ENCODE data around the gene PRB4.

The PRB4 gene

GRCh38 chr12:11273449-11273848, 36.8 kb downstream of the PRB4 start:
- no peak overlapping the region for H2BK12ac ChIP-seq (ENCODE audit: low read length)
- no peak overlapping the region for H3K4me3 ChIP-seq (ENCODE audit: low read depth, low read length)
- H4K12ac ChIP-seq (ENCODE audit: low read depth, low read length): no peak overlapping the region
- H3K36me3 ChIP-seq (ENCODE audit: control insufficient read depth in 1 of 2, insufficient read depth in 2 of 2, low read length in 2 of 2): no peaks in the 10 kb centered on the region
- H3K18ac ChIP-seq (ENCODE audit: low read length): no peak overlapping the region
- no peak overlapping the region for H3K4ac ChIP-seq (ENCODE audit: low read depth, low read length)
- H4K91ac ChIP-seq (ENCODE audit: low read depth, low read length): no peak overlapping the region
- DNase-seq: no peak
- no peak overlapping the region for H3K14ac ChIP-seq (ENCODE audit: low read length)
- no peaks in the 10 kb centered on the region for H3K79me2 ChIP-seq (ENCODE audit: control insufficient read depth, insufficient read depth, low read length, poor library complexity)
- WGBS (ENCODE audit: extremely low coverage, insufficient coverage, insufficient read length): no CpG with 5 or more reads among the region's 3 CpGs
- no peak overlapping the region for H3K23ac ChIP-seq (ENCODE audit: low read length)
- no peaks in the 10 kb centered on the region for H3K27me3 ChIP-seq (ENCODE audit: insufficient read depth, low read length)
- no peak overlapping the region for H2AFZ ChIP-seq (ENCODE audit: insufficient read depth, low read length, poor library complexity)
- H3K27ac ChIP-seq (ENCODE audit: low read depth, low read length): no peak overlapping the region
- H2AK5ac ChIP-seq (ENCODE audit: low read length): no peak overlapping the region
- no peaks in the 10 kb centered on the region for H3K79me1 ChIP-seq (ENCODE audit: low read length)
- H3K4me1 ChIP-seq (ENCODE audit: control insufficient read depth in 1 of 2, insufficient read depth in 2 of 2, low read length in 2 of 2): no peaks in the 10 kb centered on the region
- H3K4me2 ChIP-seq (ENCODE audit: low read length): no peak overlapping the region
- no peak overlapping the region for H2BK120ac ChIP-seq (ENCODE audit: insufficient read depth, low read length, poor library complexity)
- H3K9ac ChIP-seq (ENCODE audit: low read length): no peak overlapping the region
- no peak overlapping the region for H4K8ac ChIP-seq (ENCODE audit: low read depth, low read length)
- no peak overlapping the region for H2BK5ac ChIP-seq (ENCODE audit: low read depth, low read length, poor library complexity)
- H3K9me3 ChIP-seq (ENCODE audit: insufficient read depth, low read depth, low read length): no peaks in the 10 kb centered on the region

- DNase-seq: no peak
- no peak within 1 kb of the TSS for H4K12ac ChIP-seq (ENCODE audit: low read depth, low read length)
- H2AFZ ChIP-seq (ENCODE audit: insufficient read depth, low read length, poor library complexity): no peak within 1 kb of the TSS
- H3K79me1 ChIP-seq (ENCODE audit: low read length): no peaks in the 10 kb centered on the region
- H4K91ac ChIP-seq (ENCODE audit: low read depth, low read length): no peak within 1 kb of the TSS
- no peak within 1 kb of the TSS for H3K23ac ChIP-seq (ENCODE audit: low read length)
- no peak within 1 kb of the TSS for H2BK5ac ChIP-seq (ENCODE audit: low read depth, low read length, poor library complexity)
- no CpG with 5 or more reads among the region's 3 CpGs for WGBS (ENCODE audit: extremely low coverage, insufficient coverage, insufficient read length)
- H3K4ac ChIP-seq (ENCODE audit: low read depth, low read length): no peak within 1 kb of the TSS
- no peaks in the 10 kb centered on the region for H3K4me1 ChIP-seq (ENCODE audit: control insufficient read depth in 1 of 2, insufficient read depth in 2 of 2, low read length in 2 of 2)
- no peak within 1 kb of the TSS for H3K27ac ChIP-seq (ENCODE audit: low read depth, low read length)
- no peaks in the 10 kb centered on the region for H3K27me3 ChIP-seq (ENCODE audit: insufficient read depth, low read length)
- no peak within 1 kb of the TSS for H3K9ac ChIP-seq (ENCODE audit: low read length)
- no peak within 1 kb of the TSS for H3K18ac ChIP-seq (ENCODE audit: low read length)
- no peaks in the 10 kb centered on the region for H3K36me3 ChIP-seq (ENCODE audit: control insufficient read depth in 1 of 2, insufficient read depth in 2 of 2, low read length in 2 of 2)
- H2AK5ac ChIP-seq (ENCODE audit: low read length): no peak within 1 kb of the TSS
- no peaks in the 10 kb centered on the region for H3K9me3 ChIP-seq (ENCODE audit: insufficient read depth, low read depth, low read length)
- H2BK120ac ChIP-seq (ENCODE audit: insufficient read depth, low read length, poor library complexity): no peak within 1 kb of the TSS
- H3K4me3 ChIP-seq (ENCODE audit: low read depth, low read length): no peak within 1 kb of the TSS
- no peaks in the 10 kb centered on the region for H3K79me2 ChIP-seq (ENCODE audit: control insufficient read depth, insufficient read depth, low read length, poor library complexity)
- H2BK12ac ChIP-seq (ENCODE audit: low read length): no peak within 1 kb of the TSS
- H3K14ac ChIP-seq (ENCODE audit: low read length): no peak within 1 kb of the TSS
- no peak within 1 kb of the TSS for H4K8ac ChIP-seq (ENCODE audit: low read depth, low read length)
- no peak within 1 kb of the TSS for H3K4me2 ChIP-seq (ENCODE audit: low read length)
These were observed 40.6 kb downstream of the PRB4 start, which contains the start of gene PRB3 for GRCh38 chr12:11269607-11270006. PRB3 (minus strand) TSS chr12:11269707; CDS start chr12:11269669, 38 bp downstream.

- Histone ChIP-seq H4K8ac (ENCODE audit: low read depth, low read length) (no peak overlapping the region), H2BK5ac (ENCODE audit: low read depth, low read length, poor library complexity) (no peak overlapping the region), H3K18ac (ENCODE audit: low read length) (no peak overlapping the region), H2BK120ac (ENCODE audit: insufficient read depth, low read length, poor library complexity) (no peak overlapping the region), H3K9me3 (ENCODE audit: insufficient read depth, low read depth, low read length) (no peaks in the 10 kb centered on the region), H3K9ac (ENCODE audit: low read length) (no peak overlapping the region), H3K79me2 (ENCODE audit: control insufficient read depth, insufficient read depth, low read length, poor library complexity) (no peaks in the 10 kb centered on the region), H3K4ac (ENCODE audit: low read depth, low read length) (no peak overlapping the region), H3K79me1 (ENCODE audit: low read length) (no peaks in the 10 kb centered on the region), H2BK12ac (ENCODE audit: low read length) (no peak overlapping the region), H2AFZ (ENCODE audit: insufficient read depth, low read length, poor library complexity) (no peak overlapping the region), H2AK5ac (ENCODE audit: low read length) (no peak overlapping the region), H3K23ac (ENCODE audit: low read length) (no peak overlapping the region), H3K36me3 (ENCODE audit: control insufficient read depth in 1 of 2, insufficient read depth in 2 of 2, low read length in 2 of 2) (no peaks in the 10 kb centered on the region), H4K91ac (ENCODE audit: low read depth, low read length) (no peak overlapping the region), H4K12ac (ENCODE audit: low read depth, low read length) (no peak overlapping the region), H3K27ac (ENCODE audit: low read depth, low read length) (no peak overlapping the region), H3K4me2 (ENCODE audit: low read length) (no peak overlapping the region), H3K4me1 (ENCODE audit: control insufficient read depth in 1 of 2, insufficient read depth in 2 of 2, low read length in 2 of 2) (no peaks in the 10 kb centered on the region), H3K14ac (ENCODE audit: low read length) (no peak overlapping the region), H3K4me3 (ENCODE audit: low read depth, low read length) (no peak overlapping the region), H3K27me3 (ENCODE audit: insufficient read depth, low read length) (no peaks in the 10 kb centered on the region)
- WGBS (ENCODE audit: extremely low coverage, insufficient coverage, insufficient read length): no CpG with 5 or more reads among the region's 1 CpG
- peak; percentile 60 to 83 for DNase-seq
These were observed 45.7 kb downstream of the PRB4 start for GRCh38 chr12:11264501-11264900.
